Mesenchymal stem cell (in vitro differentiated cells and primary cell): ENCODE results near the gene POC1B.

Source experiments
- DNase-seq: peaks from one replicate; pipeline ENCODE4 v3.0.0-alpha.2; 2013
- H2AFZ ChIP-seq: one replicate; pipeline ENCODE4 v1.6.1; 2013; ENCODE audit warnings: low read depth, mild to moderate bottlenecking, control low read depth, inconsistent platforms, low read length, moderate library complexity
- H2AK5ac ChIP-seq: 2 replicates; pipeline ENCODE4 v1.6.1; 2013; ENCODE audit warnings: low read length, moderate library complexity, mild to moderate bottlenecking, inconsistent platforms; ENCODE audit not compliant: severe bottlenecking
- H2BK120ac ChIP-seq: one replicate; pipeline ENCODE4 v1.6.1; 2013; ENCODE audit warnings: low read depth, mild to moderate bottlenecking, inconsistent platforms, low read length, moderate library complexity
- H2BK12ac ChIP-seq, 2 experiments: one replicate each; pipeline ENCODE4 v1.6.1; 2013; ENCODE audit warnings: inconsistent platforms in 2 of 2, low read length in 2 of 2, mild to moderate bottlenecking in 2 of 2, moderate library complexity in 2 of 2, control low read depth in 1 of 2
- H2BK15ac ChIP-seq: one replicate; pipeline ENCODE4 v1.6.1; 2013; ENCODE audit warnings: mild to moderate bottlenecking, low read depth, inconsistent platforms; ENCODE audit not compliant: poor library complexity, severe bottlenecking
- H2BK5ac ChIP-seq: 2 replicates; pipeline ENCODE4 v1.6.1; 2013; ENCODE audit warnings: low read depth, mild to moderate bottlenecking, low read length, control low read depth, inconsistent platforms; ENCODE audit not compliant: poor library complexity, severe bottlenecking
- H3K14ac ChIP-seq, 2 experiments: one replicate each; pipeline ENCODE4 v1.6.1; 2013; ENCODE audit warnings: inconsistent platforms in 2 of 2, low read length in 2 of 2, control low read depth in 1 of 2, mild to moderate bottlenecking in 1 of 2, moderate library complexity in 1 of 2
- H3K18ac ChIP-seq, 2 experiments: one replicate each; pipeline ENCODE4 v1.6.1; 2013; ENCODE audit warnings: inconsistent platforms in 2 of 2, low read length in 2 of 2, control low read depth in 1 of 2, low read depth in 1 of 2, mild to moderate bottlenecking in 1 of 2
- H3K23ac ChIP-seq, 2 experiments: one replicate each; pipeline ENCODE4 v1.6.1; 2013; ENCODE audit warnings: inconsistent platforms in 2 of 2, low read length in 2 of 2, mild to moderate bottlenecking in 2 of 2, moderate library complexity in 2 of 2, control low read depth in 1 of 2
- H3K27ac ChIP-seq: 2 replicates; pipeline ENCODE4 v1.5.1; 2013; ENCODE audit warnings: mild to moderate bottlenecking, moderate library complexity, low read length, control low read depth, inconsistent platforms; ENCODE audit not compliant: poor library complexity, severe bottlenecking
- H3K27me3 ChIP-seq, 2 experiments: 2 replicates each; pipeline versions ENCODE4 v1.6.1 to v1.7.0; 2013; ENCODE audit warnings: low read length in 2 of 2, mild to moderate bottlenecking in 2 of 2, moderate library complexity in 2 of 2, control low read depth in 1 of 2, inconsistent platforms in 1 of 2; ENCODE audit not compliant: control insufficient read depth in 1 of 2, insufficient read depth in 1 of 2
- H3K36me3 ChIP-seq, 2 experiments: 2 replicates each; pipeline versions ENCODE4 v1.6.1 to v1.7.0; 2013; ENCODE audit warnings: low read length in 2 of 2, control low read depth in 1 of 2, inconsistent platforms in 1 of 2, low read depth in 1 of 2, mild to moderate bottlenecking in 1 of 2; ENCODE audit not compliant: insufficient read depth in 2 of 2, control insufficient read depth in 1 of 2
- H3K4ac ChIP-seq, 2 experiments: one replicate each; pipeline ENCODE4 v1.6.1; 2013; ENCODE audit warnings: inconsistent platforms in 2 of 2, low read length in 2 of 2, mild to moderate bottlenecking in 2 of 2, moderate library complexity in 2 of 2, control low read depth in 1 of 2, low read depth in 1 of 2
- H3K4me1 ChIP-seq: 2 replicates; pipeline ENCODE4 v1.6.1; 2013; ENCODE audit warnings: low read depth, low read length, control low read depth; ENCODE audit not compliant: control insufficient read depth, insufficient read depth
- H3K4me2 ChIP-seq: 2 replicates; pipeline ENCODE4 v1.6.1; 2013; ENCODE audit warnings: low read length, mild to moderate bottlenecking, inconsistent platforms; ENCODE audit not compliant: poor library complexity, severe bottlenecking
- H3K4me3 ChIP-seq, 2 experiments: 2 replicates each; pipeline versions ENCODE4 v1.5.1 to v1.7.0; 2013; ENCODE audit warnings: low read length in 2 of 2, mild to moderate bottlenecking in 2 of 2, control low read depth in 1 of 2, low read depth in 1 of 2; ENCODE audit not compliant: insufficient read depth in 1 of 2
- H3K79me1 ChIP-seq: replicated peaks from 2 replicates; pipeline ENCODE4 v1.6.1; 2013; ENCODE audit warnings: mild to moderate bottlenecking, control low read depth, low read length, inconsistent platforms; ENCODE audit not compliant: poor library complexity, severe bottlenecking
- H3K9ac ChIP-seq: 2 replicates; pipeline ENCODE4 v1.7.0; 2013; ENCODE audit warnings: mild to moderate bottlenecking, low read length, moderate library complexity
- H3K9me3 ChIP-seq: 2 replicates; pipeline ENCODE4 v1.7.0; 2013; ENCODE audit warnings: mild to moderate bottlenecking, low read length; ENCODE audit not compliant: control insufficient read depth
- H4K8ac ChIP-seq: one replicate; pipeline ENCODE4 v1.6.1; 2013; ENCODE audit warnings: inconsistent platforms, mild to moderate bottlenecking, low read length, moderate library complexity
- H4K91ac ChIP-seq: one replicate; pipeline ENCODE4 v1.6.1; 2013; ENCODE audit warnings: mild to moderate bottlenecking, low read length, inconsistent platforms
- WGBS: methylation state at CpG from one replicate; pipeline ENCODE4 v1.1.7; 2013; ENCODE audit warnings: mixed read lengths; 5-methylcytosine and 5-hydroxymethylcytosine counted together

POC1B gene

GRCh38 chr12:89437231-89437630, 88.6 kb downstream of the POC1B start:
- Histone ChIP-seq H3K36me3 (no peaks in the 10 kb centered on the region), H3K4me1 (no peaks in the 10 kb centered on the region), H3K79me1 (peaks cover 1% of the 10 kb centered on the region), H3K9me3 (no peaks in the 10 kb centered on the region), H2BK120ac (no peak overlapping the region), H2BK15ac (no peak overlapping the region), H4K91ac (no peak overlapping the region), H2AFZ (no peak overlapping the region), H4K8ac (no peak overlapping the region), H3K23ac (no peak overlapping the region), H2BK12ac (no peak overlapping the region), H2BK5ac (no peak overlapping the region), H3K27me3 (no peaks in the 10 kb centered on the region), H3K14ac (no peak overlapping the region), H3K27ac (no peak overlapping the region), H2AK5ac (no peak overlapping the region), H3K4ac (no peak overlapping the region), H3K4me3 (no peak overlapping the region), H3K18ac (no peak overlapping the region), H3K4me2 (no peak overlapping the region), H3K9ac (no peak overlapping the region)
- 96% methylated on average over 4 of the region's 4 CpGs for WGBS
- no peak for DNase-seq

- 90% methylated on average over 6 of the region's 6 CpGs for WGBS
- no peak overlapping the region for H2AFZ ChIP-seq
Observed at GRCh38 chr12:89436062-89436461, 89.8 kb downstream of the POC1B start.

GRCh38 chr12:89433634-89434033, 92.2 kb downstream of the POC1B start:
- DNase-seq: no peak
- no peak overlapping the region for H3K23ac ChIP-seq
- peak overlapping the region; percentile 28 for H3K9ac ChIP-seq
- H3K4me2 ChIP-seq: no peak overlapping the region
- H3K36me3 ChIP-seq: no peaks in the 10 kb centered on the region
- no peak overlapping the region for H2BK5ac ChIP-seq
- 84% methylated on average over 4 of the region's 4 CpGs for whole genome bisulfite sequencing
- no peak overlapping the region for H2AFZ ChIP-seq
- no peak overlapping the region for H2BK120ac ChIP-seq
- H3K4me1 ChIP-seq: peaks cover 2% of the 10 kb centered on the region
- H3K27ac ChIP-seq: no peak overlapping the region
- no peaks in the 10 kb centered on the region for H3K9me3 ChIP-seq
- H3K79me1 ChIP-seq: no peaks in the 10 kb centered on the region
- no peak overlapping the region for H2BK15ac ChIP-seq
- H4K8ac ChIP-seq: no peak overlapping the region
- no peak overlapping the region for H3K4me3 ChIP-seq
- H4K91ac ChIP-seq: no peak overlapping the region
- H2AK5ac ChIP-seq: no peak overlapping the region
- no peak overlapping the region for H3K14ac ChIP-seq
- no peak overlapping the region for H3K18ac ChIP-seq
- no peak overlapping the region for H2BK12ac ChIP-seq
- H3K27me3 ChIP-seq: no peaks in the 10 kb centered on the region
- no peak overlapping the region for H3K4ac ChIP-seq

More at GRCh38 chr12:89436062-89436461, 89.8 kb downstream of the POC1B start:
- no peak overlapping the region for H4K8ac ChIP-seq
- H2BK12ac ChIP-seq: no peak overlapping the region
- no peak overlapping the region for H2BK15ac ChIP-seq
- H3K4me1 ChIP-seq: no peaks in the 10 kb centered on the region
- H3K27me3 ChIP-seq: no peaks in the 10 kb centered on the region
- DNase-seq: no peak
- no peaks in the 10 kb centered on the region for H3K9me3 ChIP-seq
- no peak overlapping the region for H3K9ac ChIP-seq
- H3K4ac ChIP-seq: no peak overlapping the region
- H3K79me1 ChIP-seq: peaks cover 1% of the 10 kb centered on the region
- no peak overlapping the region for H3K23ac ChIP-seq
- no peaks in the 10 kb centered on the region for H3K36me3 ChIP-seq
- no peak overlapping the region for H3K27ac ChIP-seq
- H2BK120ac ChIP-seq: no peak overlapping the region
- no peak overlapping the region for H2AK5ac ChIP-seq
- H3K14ac ChIP-seq: no peak overlapping the region
- no peak overlapping the region for H4K91ac ChIP-seq
- H2BK5ac ChIP-seq: no peak overlapping the region
- H3K18ac ChIP-seq: no peak overlapping the region
- no peak overlapping the region for H3K4me2 ChIP-seq
- no peak overlapping the region for H3K4me3 ChIP-seq

GRCh38 chr12:89432396-89432795, 93.5 kb downstream of the POC1B start:
- 95% methylated on average over 1 of the region's 1 CpG for WGBS
- H3K4me1 ChIP-seq: peaks cover 2% of the 10 kb centered on the region
- no peaks in the 10 kb centered on the region for H3K9me3 ChIP-seq
- H2BK15ac ChIP-seq: no peak overlapping the region
- H3K9ac ChIP-seq: no peak overlapping the region
- H2AK5ac ChIP-seq: no peak overlapping the region
- no peak overlapping the region for H3K27ac ChIP-seq
- no peak overlapping the region for H3K18ac ChIP-seq
- no peaks in the 10 kb centered on the region for H3K36me3 ChIP-seq
- H2AFZ ChIP-seq: no peak overlapping the region
- H4K91ac ChIP-seq: no peak overlapping the region
- no peaks in the 10 kb centered on the region for H3K79me1 ChIP-seq
- H3K4me2 ChIP-seq: no peak overlapping the region
- no peak for DNase-seq
- H2BK12ac ChIP-seq: no peak overlapping the region
- H3K4ac ChIP-seq: no peak overlapping the region
- no peaks in the 10 kb centered on the region for H3K27me3 ChIP-seq
- H3K23ac ChIP-seq: no peak overlapping the region
- no peak overlapping the region for H2BK120ac ChIP-seq
- H3K4me3 ChIP-seq: no peak overlapping the region
- no peak overlapping the region for H3K14ac ChIP-seq
- no peak overlapping the region for H4K8ac ChIP-seq
- H2BK5ac ChIP-seq: no peak overlapping the region
